Activated CD4-positive, alpha-beta memory T cell treated with anti-CD3 and anti-CD28 coated beads, Interleukin-2, amount 10 ng/mL, durations not matched to agents 7 days and 5 days (primary cell): ENCODE data around the gene SPCS3. TPM values are rescaled to one million over a fixed set of nuclear protein-coding genes. Genes with fewer than 3 reads are reported as not detected.

Experiments
- CTCF ChIA-PET: fragments of 350-600 bp; sonication (Branson Sonifier 250); formaldehyde crosslinking; loops from one replicate; lab custom pipeline; 2021; ENCODE audit warnings: antibody characterized with exemption, inconsistent platforms; lab: Charles Lee
- POLR2A ChIA-PET: fragments of 350-600 bp; sonication (Branson Sonifier 250); formaldehyde crosslinking; loops from one replicate; lab custom pipeline; 2021; ENCODE audit warnings: antibody characterized with exemption; lab: Charles Lee
- DNase-seq: peaks from one replicate; pipeline ENCODE4 v3.0.0-alpha.2; 2020
- H3K27ac Mint-ChIP-seq: one replicate; pipeline ENCODE4 v1.8.0; 2021; ENCODE audit warnings: mild to moderate bottlenecking, mixed read lengths
- H3K27me3 Mint-ChIP-seq: one replicate; pipeline ENCODE4 v1.8.0; 2021; ENCODE audit warnings: mixed read lengths
- H3K36me3 Mint-ChIP-seq: one replicate; pipeline ENCODE4 v1.8.0; 2021; ENCODE audit warnings: low read depth, mixed read lengths
- H3K4me1 Mint-ChIP-seq: one replicate; pipeline ENCODE4 v1.8.0; 2021; ENCODE audit warnings: mixed read lengths
- H3K4me3 Mint-ChIP-seq: one replicate; pipeline ENCODE4 v1.8.0; 2021; ENCODE audit warnings: mild to moderate bottlenecking, mixed read lengths
- H3K9me3 Mint-ChIP-seq: one replicate; pipeline ENCODE4 v1.8.0; 2021; ENCODE audit warnings: mixed read lengths
- total RNA-seq, 2 experiments: library from RNA; stranded (reverse); gene quantifications; one replicate each; pipeline ENCODE4 v1.2.3, GENCODE V29; 2021

Gene SPCS3
- total RNA-seq, 2 experiments from 2014 or later = 215 to 233 TPM

DNA sequence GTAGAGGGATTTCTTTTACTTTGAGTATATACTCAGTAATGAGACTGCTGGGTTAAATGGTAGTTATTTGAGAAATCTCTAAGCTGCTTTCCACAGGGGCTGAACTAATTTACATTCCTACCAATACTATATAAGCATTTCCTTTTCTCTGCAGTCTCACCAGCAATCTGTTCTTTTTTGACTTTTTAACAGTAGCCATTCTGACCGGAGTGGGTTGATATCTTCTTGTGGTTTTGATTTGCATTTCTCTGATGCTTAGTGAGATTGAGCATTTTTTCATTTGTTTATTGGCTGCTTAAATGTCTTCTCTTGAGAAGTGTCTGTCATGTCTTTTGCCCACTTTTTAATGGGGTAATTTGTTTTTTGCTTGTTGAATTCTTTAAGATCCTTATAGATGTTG, 43.3 kb downstream of the SPCS3 start:
- no peaks in the 10 kb centered on the region for H3K27me3 Mint-ChIP-seq
- peaks cover 3% of the 10 kb centered on the region for H3K9me3 Mint-ChIP-seq
- no peaks in the 10 kb centered on the region for H3K4me1 Mint-ChIP-seq
- ChIA-PET POLR2A (no interaction called here), CTCF (no interaction called here)
- H3K36me3 Mint-ChIP-seq = no peaks in the 10 kb centered on the region
- H3K4me3 Mint-ChIP-seq = no peak overlapping the region
- no peak overlapping the region for H3K27ac Mint-ChIP-seq
- DNase-seq = no peak

DNA sequence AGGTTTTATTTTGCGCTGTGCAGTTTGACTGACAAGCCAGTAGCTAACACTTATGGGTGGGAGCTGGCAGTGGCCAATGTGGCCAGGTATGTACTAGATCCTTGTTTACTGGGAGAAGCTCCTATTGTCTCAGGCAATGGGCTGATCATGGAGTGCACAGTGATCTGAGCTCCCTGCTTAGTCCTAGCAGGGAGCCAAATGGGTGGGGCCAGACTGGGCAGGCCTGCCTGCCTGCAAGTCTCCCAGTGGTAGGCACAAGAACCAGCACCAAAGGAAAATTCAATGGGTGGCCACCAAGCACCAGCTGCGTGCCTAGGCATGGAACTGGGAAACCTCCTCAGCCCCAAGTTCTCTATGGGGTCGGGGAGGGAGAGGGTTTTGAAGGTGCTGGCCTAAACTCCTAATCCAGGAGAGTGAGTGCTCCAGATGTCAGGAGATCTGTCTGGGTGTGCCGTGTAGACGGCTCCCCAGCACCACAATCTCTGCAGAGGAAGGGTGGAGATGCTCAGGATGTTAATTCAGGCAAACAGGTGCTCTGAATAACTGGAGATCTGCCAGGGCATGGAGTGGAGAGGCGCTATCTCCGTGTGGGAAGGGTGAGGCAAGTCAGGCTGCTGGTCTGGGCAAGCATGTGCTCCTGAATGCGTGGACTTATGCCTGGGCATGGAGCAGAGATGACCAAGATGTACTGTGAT, 48.2 kb downstream of the SPCS3 start:
- Mint-ChIP-seq H3K36me3 (no peaks in the 10 kb centered on the region), H3K4me3 (no peak overlapping the region), H3K4me1 (no peaks in the 10 kb centered on the region), H3K27me3 (peaks cover 4% of the 10 kb centered on the region), H3K9me3 (peaks cover 3% of the 10 kb centered on the region), H3K27ac (no peak overlapping the region)
- CTCF ChIA-PET = no interaction called here
- POLR2A ChIA-PET = no interaction called here
- DNase-seq = no peak

DNA sequence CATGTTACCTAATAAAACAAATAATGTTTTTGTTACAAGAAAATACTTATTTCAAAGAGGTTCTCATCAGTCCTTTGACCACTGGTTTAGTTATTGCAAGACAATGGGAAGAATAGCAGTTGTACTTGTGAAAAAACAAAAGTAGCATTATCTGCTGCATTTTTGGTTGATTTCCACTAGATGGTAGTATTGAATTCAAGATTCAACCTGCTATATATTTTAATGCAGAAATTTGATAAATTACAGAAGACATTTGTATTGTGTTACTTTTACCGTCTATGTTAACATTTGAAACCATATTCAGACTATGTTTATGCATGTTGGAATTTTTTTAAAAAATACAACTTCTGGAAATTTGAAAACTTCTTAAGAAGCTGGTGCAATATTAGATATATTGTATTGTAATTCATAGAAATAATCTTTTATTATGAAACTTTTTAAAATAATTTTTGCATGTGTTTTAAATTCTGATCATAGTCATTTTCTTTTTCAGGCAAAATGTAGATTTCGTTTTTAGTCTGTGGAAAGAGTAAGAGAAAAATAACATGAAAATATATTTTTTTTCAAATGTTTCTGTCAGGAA, 56.4 kb downstream of the SPCS3 start:
- ChIA-PET POLR2A (no interaction called here), CTCF (interaction anchor here (3.2 kb wide), 1 partner anchor 671 kb away, joined by 15 read pairs; no protein-coding TSS in a partner anchor)
- no peak overlapping the region for H3K27ac Mint-ChIP-seq
- no peaks in the 10 kb centered on the region for H3K4me1 Mint-ChIP-seq
- H3K36me3 Mint-ChIP-seq = no peaks in the 10 kb centered on the region
- H3K27me3 Mint-ChIP-seq = peaks cover 9% of the 10 kb centered on the region
- DNase-seq = no peak
- H3K9me3 Mint-ChIP-seq = no peaks in the 10 kb centered on the region
- no peak overlapping the region for H3K4me3 Mint-ChIP-seq

DNA sequence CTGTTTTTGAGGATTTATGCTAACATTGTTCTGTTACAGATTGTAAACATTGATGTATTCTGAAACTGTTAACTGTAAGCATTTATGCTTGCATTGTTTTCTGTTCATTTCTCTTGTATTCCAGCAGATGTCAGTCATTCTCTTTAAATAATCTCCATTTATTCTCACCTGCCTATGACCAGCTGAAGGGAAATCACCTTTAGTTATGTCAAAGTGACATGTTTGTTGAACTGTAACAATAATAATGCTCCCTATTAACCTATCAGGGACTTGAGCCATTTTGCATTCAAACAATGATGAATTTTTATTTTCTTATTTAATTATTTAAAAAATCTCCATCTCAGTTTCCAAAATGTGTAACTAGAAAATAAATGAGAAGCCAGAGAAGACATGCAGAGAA, 58.0 kb downstream of the SPCS3 start:
- DNase-seq = no peak
- Mint-ChIP-seq H3K4me3 (no peak overlapping the region), H3K9me3 (no peaks in the 10 kb centered on the region), H3K27ac (no peak overlapping the region), H3K4me1 (no peaks in the 10 kb centered on the region), H3K27me3 (peaks cover 5% of the 10 kb centered on the region), H3K36me3 (no peaks in the 10 kb centered on the region)
- ChIA-PET POLR2A (no interaction called here), CTCF (interaction anchor here (1.3 to 3.2 kb wide), 3 partner anchors 665 to 674 kb away, joined by 3 to 15 read pairs (median 4); no protein-coding TSS in a partner anchor)

DNA sequence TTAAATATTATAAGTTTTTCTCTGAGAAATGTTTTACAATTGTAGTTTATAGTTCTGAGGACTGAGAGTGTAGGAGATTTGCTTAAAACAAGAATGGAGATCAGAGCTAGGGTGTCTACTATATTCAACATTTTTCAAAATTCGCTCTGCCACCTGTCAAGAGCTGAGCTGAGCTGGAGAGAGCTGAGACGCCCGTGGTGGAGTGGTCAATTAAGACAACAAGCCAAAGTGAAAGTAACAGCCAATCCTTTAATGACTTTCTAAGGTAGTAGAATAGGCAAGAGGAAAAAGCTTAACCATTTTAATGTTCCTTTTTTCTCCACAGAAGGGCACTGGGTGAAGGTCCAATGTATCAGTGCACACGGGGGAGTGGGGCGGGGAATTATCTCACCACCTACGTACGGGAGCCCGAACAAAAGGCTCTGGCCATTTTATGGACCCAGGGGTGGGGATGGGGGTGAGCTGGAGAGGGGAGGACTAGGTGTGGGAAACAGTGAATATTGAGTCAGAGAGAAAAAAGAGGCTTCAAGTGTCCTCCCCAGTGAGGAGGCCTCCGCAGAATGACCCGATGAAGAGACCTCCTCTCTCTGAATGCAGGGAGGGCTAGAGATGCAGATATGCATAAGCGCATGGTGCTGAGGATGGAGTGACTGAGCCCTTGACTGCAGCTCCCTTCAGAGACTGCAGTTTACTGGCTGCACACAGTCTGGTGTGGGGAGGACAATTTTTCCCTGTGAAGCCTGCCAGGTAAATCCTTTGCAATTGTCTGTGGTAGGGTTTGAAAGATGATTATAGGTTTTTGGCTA, 60.8 kb downstream of the SPCS3 start:
- DNase-seq = no peak
- Mint-ChIP-seq H3K27ac (no peak overlapping the region), H3K36me3 (no peaks in the 10 kb centered on the region), H3K4me3 (no peak overlapping the region), H3K9me3 (no peaks in the 10 kb centered on the region), H3K27me3 (peaks cover 3% of the 10 kb centered on the region), H3K4me1 (no peaks in the 10 kb centered on the region)
- ChIA-PET CTCF (interaction anchor here (0.7 to 1.1 kb wide), 2 partner anchors 53 to 667 kb away, joined by 3 read pairs; no protein-coding TSS in a partner anchor), POLR2A (no interaction called here)

Other genes with a start within 250 kb of the SPCS3 start
- not detected for gene SPATA4, start 124.4 kb upstream of the SPCS3 start, total RNA-seq
- gene ASB5, start 50.7 kb upstream of the SPCS3 start, total RNA-seq = not detected